HepG2 (cell line): ENCODE data around the gene ARPC1A. TPM values are rescaled to one million over a fixed set of nuclear protein-coding genes. Genes with fewer than 3 reads are reported as not detected.
"Not testable (repeated sequence)": the region's sequence is repeated elsewhere in the genome, so short reads cannot be mapped to it uniquely, and the experiment has no call there.

ENCODE experiments used
- ATAC-seq: fragments of 200-7000 bp; cut with Tn5 transposase; 3 replicates; pipeline ENCODE4 v1.9.1; 2020; ENCODE audit warnings: mild to moderate bottlenecking, moderate library complexity
- BruUV-seq: library from RNA; stranded (reverse); fragments of 400-500 nt; replicated peaks from 2 replicates; lab custom pipeline; 2021; lab: Mats Ljungman, UMichigan
- CTCF ChIA-PET: fragments of 300-600 bp; formaldehyde crosslinking; extraction: SDS; loops from one replicate; lab custom pipeline; 2021; ENCODE audit warnings: low total read pairs, inconsistent platforms, low intra/inter-chr PET ratio; lab: Yijun Ruan, JAX
- POLR2A ChIA-PET: fragments of 350-600 bp; sonication (Branson Sonifier 250); formaldehyde crosslinking; loops from one replicate; lab custom pipeline; 2020; ENCODE audit warnings: antibody characterized with exemption, inconsistent platforms; lab: Yijun Ruan, JAX
- DNase-seq: peaks from one replicate; pipeline ENCODE4 v3.0.0-alpha.2; 2015; ENCODE audit warnings: low spot score
- FAIRE-seq: peaks from 3 replicates; lab custom pipeline; 2011; peaks lifted over from hg19 to GRCh38; lab: Jason Lieb, UNC
- H2AFZ ChIP-seq: one replicate; pipeline ENCODE4 v1.6.1; 2011; ENCODE audit warnings: low read length, inconsistent platforms
- H3K27ac ChIP-seq: fragments of 300-600 bp; 3 replicates; pipeline ENCODE4 v1.8.0; 2011; ENCODE audit warnings: mixed run types, mild to moderate bottlenecking, mixed read lengths, low read length, inconsistent platforms; ENCODE audit not compliant: insufficient read depth; ENCODE audit errors: extremely low read length
- H3K27me3 ChIP-seq, 2 experiments: fragments of 200-600 bp in 1 of 2; 2 replicates in 1 of 2; 3 replicates in 1 of 2; pipeline versions ENCODE4 v1.6.0 to v1.8.0; 2011; ENCODE audit warnings: low read length in 2 of 2, mild to moderate bottlenecking in 2 of 2, moderate library complexity in 2 of 2, inconsistent platforms in 1 of 2; ENCODE audit not compliant: insufficient read depth in 2 of 2, control insufficient read depth in 1 of 2
- H3K36me3 ChIP-seq, 2 experiments: fragments of 200-600 bp in 1 of 2; replicated peaks in 1 of 2; 2 replicates in 1 of 2; 3 replicates in 1 of 2; pipeline versions ENCODE4 v1.5.1 to v1.8.0; 2011; ENCODE audit warnings: low read length in 2 of 2, inconsistent platforms in 1 of 2; ENCODE audit not compliant: insufficient read depth in 2 of 2, control insufficient read depth in 1 of 2
- H3K4me1 ChIP-seq: 2 replicates; pipeline ENCODE4 v1.5.1; 2012; ENCODE audit warnings: low read length, inconsistent platforms; ENCODE audit not compliant: insufficient read depth
- H3K4me2 ChIP-seq: 2 replicates; pipeline ENCODE4 v1.6.0; 2011; ENCODE audit warnings: low read depth, low read length, inconsistent platforms
- H3K4me3 ChIP-seq, 3 experiments: fragments of 200-600 bp in 1 of 3; sonication (generic), shearing (Covaris generic) in 1 of 3; replicated peaks in 1 of 3; 2 replicates each; pipeline ENCODE4 v1.5.1; 2011 to 2016; ENCODE audit warnings: low read length in 3 of 3, inconsistent platforms in 2 of 3, low read depth in 2 of 3, mild to moderate bottlenecking in 2 of 3, control low read depth in 1 of 3, mixed read lengths in 1 of 3; ENCODE audit not compliant: insufficient read depth in 1 of 3
- H3K79me2 ChIP-seq: one replicate; pipeline ENCODE4 v1.6.1; 2011; ENCODE audit warnings: low read length, inconsistent platforms; ENCODE audit not compliant: insufficient read depth
- H3K9ac ChIP-seq: 2 replicates; pipeline ENCODE4 v1.6.0; 2011; ENCODE audit warnings: mild to moderate bottlenecking, low read depth, low read length, inconsistent platforms; ENCODE audit not compliant: insufficient read depth
- H3K9me3 ChIP-seq: 2 replicates; pipeline ENCODE4 v1.5.1; 2012; ENCODE audit warnings: mild to moderate bottlenecking, low read length
- H4K20me1 ChIP-seq: 2 replicates; pipeline ENCODE4 v1.6.0; 2011; ENCODE audit warnings: inconsistent platforms, mild to moderate bottlenecking, low read length, moderate library complexity; ENCODE audit not compliant: insufficient read depth
- CBX5 ChIP-seq: sonication (generic); formaldehyde crosslinking; IDR thresholded peaks from 2 replicates; pipeline ENCODE4 v1.4.0; 2020; ENCODE audit warnings: missing genetic modification reagents, borderline replicate concordance
- FOSL2 ChIP-seq: sonication (generic); formaldehyde crosslinking; IDR thresholded peaks from 2 replicates; pipeline ENCODE4 v1.4.0; 2020; ENCODE audit warnings: missing genetic modification reagents
- HDAC2 ChIP-seq: sonication (generic); formaldehyde crosslinking; IDR thresholded peaks from 2 replicates; pipeline ENCODE4 v1.4.0; 2020; ENCODE audit warnings: missing genetic modification reagents
- KDM2A ChIP-seq: sonication (generic); formaldehyde crosslinking; IDR thresholded peaks from 2 replicates; pipeline ENCODE4 v1.4.0; 2020; ENCODE audit warnings: low read depth, missing genetic modification reagents, borderline replicate concordance
- KDM3A ChIP-seq: IDR thresholded peaks from 2 replicates; pipeline ENCODE4 v1.6.1; 2018; ENCODE audit warnings: low read depth, missing compliant biosample characterization
- RAD21 ChIP-seq: fragments of 450-650 bp; formaldehyde crosslinking; IDR thresholded peaks from 2 replicates; pipeline ENCODE4 v1.5.0; 2020; ENCODE audit warnings: mild to moderate bottlenecking
- STAG1 ChIP-seq: sonication (generic); formaldehyde crosslinking; IDR thresholded peaks from 2 replicates; pipeline ENCODE4 v1.4.0; 2020; ENCODE audit warnings: missing genetic modification reagents
- TBX3 ChIP-seq: fragments of 450-650 bp; IDR thresholded peaks from 2 replicates; pipeline ENCODE4 v1.6.1; 2017; ENCODE audit warnings: antibody characterized with exemption, mild to moderate bottlenecking, inconsistent platforms, borderline replicate concordance
- ZBTB38 ChIP-seq: sonication (generic); formaldehyde crosslinking; IDR thresholded peaks from 2 replicates; pipeline ENCODE4 v1.5.1; 2020; ENCODE audit warnings: mild to moderate bottlenecking, missing genetic modification reagents
- ZMYM4 ChIP-seq: sonication (generic); formaldehyde crosslinking; IDR thresholded peaks from 2 replicates; pipeline ENCODE4 v1.8.1; 2023; ENCODE audit warnings: mild to moderate bottlenecking, missing genetic modification reagents
- ZNF264 ChIP-seq: sonication (generic); formaldehyde crosslinking; IDR thresholded peaks from 2 replicates; pipeline ENCODE4 v1.4.0; 2020; ENCODE audit warnings: missing genetic modification reagents
- ZNF629 ChIP-seq: sonication (generic); formaldehyde crosslinking; conservative IDR thresholded peaks from 2 replicates; pipeline ENCODE4 v1.5.0; 2020; ENCODE audit warnings: missing genetic modification reagents
- WGBS: methylation state at CpG from one replicate; pipeline ENCODE4 v1.1.6; 2017; ENCODE audit warnings: low lambda C conversion rate; 5-methylcytosine and 5-hydroxymethylcytosine counted together
- in situ Hi-C: cut with HindIII; loops from 2 replicates; pipeline ENCODE4 v1.10.0; 2017; ENCODE audit warnings: low pct_unique_long_range_greater_than_20kb; ENCODE audit not compliant: extremely low pct_ligation_motif_present
- intact Hi-C: fragments of 100-400 bp; cut with micrococcal nuclease; formaldehyde crosslinking; loops from one replicate; pipeline ENCODE4 v1.10.0; 2022; ENCODE audit not compliant: unreplicated experiment
- polyA plus RNA-seq, 8 experiments: library from polyadenylated mRNA; depleted of rRNA in 3 of 8; stranded (reverse) in 7 of 8; unstranded in 1 of 8; fragments of >200 nt; fragmentation: Illumina TruSeq in 4 of 8; extraction: Trizol in 4 of 8; gene quantifications; 2 replicates each; pipeline versions ENCODE4 v1.2.1 to v1.2.3, GENCODE V29; 2011 to 2016; ENCODE audit warnings: low read depth in 4 of 8, missing spikeins in 1 of 8, mixed read lengths in 1 of 8; ENCODE audit not compliant: insufficient read depth in 1 of 8
- total RNA-seq, 5 experiments: library from RNA; depleted of rRNA; stranded (reverse); fragments of >200 nt; fragmentation: Illumina TruSeq; extraction: Trizol; gene quantifications; 2 replicates each; pipeline ENCODE4 v1.2.3, GENCODE V29; 2016; ENCODE audit warnings: low read depth in 1 of 5
- TF ChIP-seq, protein P1 (sequence below): sonication (generic); formaldehyde crosslinking; IDR thresholded peaks from 2 replicates; pipeline ENCODE4 v1.4.0; 2020; ENCODE audit warnings: missing genetic modification reagents

Gene ARPC1A
- total and polyA plus RNA-seq, 2 of the 13 experiments (the other 11 are each of a cell fraction or from before 2014, with no cell fraction given), result 44.3 to 88.5 TPM

DNA sequence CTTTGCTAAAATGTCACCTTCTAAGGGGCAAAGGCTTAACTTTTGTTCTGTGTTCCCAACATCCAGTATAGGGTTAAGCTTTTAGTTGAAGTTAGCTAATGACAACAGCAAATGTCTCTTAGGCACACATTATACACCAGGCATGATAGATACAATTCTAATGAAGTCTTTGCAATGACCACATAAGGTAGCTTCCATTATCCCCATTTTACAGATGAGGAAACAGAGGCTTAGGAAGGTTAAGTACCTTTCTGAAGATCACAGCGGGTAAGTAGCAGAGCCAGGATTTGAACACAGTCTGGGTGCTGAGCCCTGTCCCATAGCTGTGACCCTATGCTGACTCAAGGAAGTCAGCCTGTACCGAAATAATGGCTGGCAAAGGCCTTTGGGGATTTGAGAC, 84.9 kb downstream of the ARPC1A start:
- Histone ChIP-seq H4K20me1 (peaks cover 5% of the 10 kb centered on the region; the same call in 1 of the 2 replicates), H3K27me3 (peaks cover 0 to 4% of the 10 kb centered on the region in 2 experiments; a peak in 2 of 5 replicates), H2AFZ (no peak overlapping the region), H3K79me2 (peaks cover 48% of the 10 kb centered on the region), H3K9me3 (no peaks in the 10 kb centered on the region), H3K9ac (0 out of 2 replicates have a peak overlapping the region, but pooled peaks have one; percentile 99), H3K4me1 (peaks cover 34% of the 10 kb centered on the region), H3K27ac (no peak overlapping the region), H3K36me3 (peaks cover 7 to 44% of the 10 kb centered on the region in 2 experiments), H3K4me2 (peak overlapping the region; percentile 84), H3K4me3 (no peak overlapping the region)
- 96% methylated on average over 2 of the region's 2 CpGs for WGBS
- in situ Hi-C loops, result no loop called here
- TF ChIP-seq TBX3, result no peak
- TF ChIP-seq ZNF629, result peak; percentile 77
- intact Hi-C loops, result no loop called here
- ATAC-seq, result no peak
- ChIA-PET POLR2A (no interaction called here), CTCF (no interaction called here)
- no TSS peak for BruUV-seq
- no peak for FAIRE-seq
- DNase-seq, result no peak

DNA sequence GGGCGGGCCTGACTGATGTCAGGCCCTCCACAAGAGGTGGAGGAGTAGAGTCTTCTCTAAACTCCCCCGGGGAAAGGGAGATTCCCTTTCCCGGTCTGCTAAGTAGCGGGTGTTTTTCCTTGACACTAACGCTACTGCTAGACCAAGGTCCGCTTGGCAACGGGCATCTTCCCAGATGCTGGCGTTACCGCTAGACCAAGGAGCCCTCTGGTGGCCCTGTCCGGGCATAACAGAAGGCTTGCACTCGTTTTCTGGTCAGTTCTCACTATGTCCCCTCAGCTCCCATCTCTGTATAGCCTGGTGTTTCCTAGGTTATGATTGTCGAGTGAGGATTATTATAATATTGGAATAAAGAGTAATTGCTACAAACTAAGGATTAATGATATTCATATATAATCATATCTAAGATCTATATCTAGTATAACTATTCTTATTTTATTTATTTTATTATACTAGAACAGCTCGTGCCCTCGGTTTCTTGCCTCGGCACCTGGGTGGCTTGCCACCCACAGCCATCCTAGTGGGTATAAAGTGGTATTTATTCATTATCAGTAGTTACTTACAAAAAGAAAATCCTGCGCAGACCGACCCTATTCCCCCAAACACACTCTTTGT, 89.9 kb downstream of the ARPC1A start:
- H2AFZ ChIP-seq, DNase-seq, H3K27me3 ChIP-seq, intact Hi-C loops, H3K79me2 ChIP-seq, H3K27ac ChIP-seq, H3K9me3 ChIP-seq, H3K9ac ChIP-seq, BruUV-seq, H4K20me1 ChIP-seq, H3K4me2 ChIP-seq, H3K4me3 ChIP-seq, ATAC-seq, in situ Hi-C loops: not testable (repeated sequence)
- peak; percentile 39 for FAIRE-seq
- ChIA-PET POLR2A (interaction anchor here (1.0 kb wide), 1 partner anchor 90 kb away, joined by 3 read pairs; the partner anchor contains the start of gene ARPC1A), CTCF (interaction anchor here (2.1 kb wide), 1 partner anchor 50 kb away, joined by 14 read pairs; no protein-coding TSS in a partner anchor)
- 54% methylated on average over 15 of the region's 17 CpGs for WGBS
- Histone ChIP-seq H3K4me1 (peaks cover 17% of the 10 kb centered on the region), H3K36me3 (peaks cover 27 to 85% of the 10 kb centered on the region in 2 experiments)
- TF ChIP-seq STAG1 (CRISPR knock-in tag), result peak; percentile 78
- peak; percentile 26; the same call in 1 of the 2 replicates for TF ChIP-seq ZNF264 (CRISPR knock-in tag)
- 0 out of 2 replicates have a peak, but pooled peaks have one; percentile 9 for TF ChIP-seq FOSL2 (CRISPR knock-in tag)
- peak; percentile 54 for TF ChIP-seq RAD21 (CRISPR knock-in tag)
- TF ChIP-seq ZBTB38 (CRISPR knock-in tag), result peak; percentile 86
- peak; percentile 50; the same call in 1 of the 2 replicates for TF ChIP-seq ZMYM4 (CRISPR knock-in tag)
- TF ChIP-seq CBX5 (CRISPR knock-in tag), result 0 out of 2 replicates have a peak, but pooled peaks have one; percentile 49
- TF ChIP-seq, protein P1, sequence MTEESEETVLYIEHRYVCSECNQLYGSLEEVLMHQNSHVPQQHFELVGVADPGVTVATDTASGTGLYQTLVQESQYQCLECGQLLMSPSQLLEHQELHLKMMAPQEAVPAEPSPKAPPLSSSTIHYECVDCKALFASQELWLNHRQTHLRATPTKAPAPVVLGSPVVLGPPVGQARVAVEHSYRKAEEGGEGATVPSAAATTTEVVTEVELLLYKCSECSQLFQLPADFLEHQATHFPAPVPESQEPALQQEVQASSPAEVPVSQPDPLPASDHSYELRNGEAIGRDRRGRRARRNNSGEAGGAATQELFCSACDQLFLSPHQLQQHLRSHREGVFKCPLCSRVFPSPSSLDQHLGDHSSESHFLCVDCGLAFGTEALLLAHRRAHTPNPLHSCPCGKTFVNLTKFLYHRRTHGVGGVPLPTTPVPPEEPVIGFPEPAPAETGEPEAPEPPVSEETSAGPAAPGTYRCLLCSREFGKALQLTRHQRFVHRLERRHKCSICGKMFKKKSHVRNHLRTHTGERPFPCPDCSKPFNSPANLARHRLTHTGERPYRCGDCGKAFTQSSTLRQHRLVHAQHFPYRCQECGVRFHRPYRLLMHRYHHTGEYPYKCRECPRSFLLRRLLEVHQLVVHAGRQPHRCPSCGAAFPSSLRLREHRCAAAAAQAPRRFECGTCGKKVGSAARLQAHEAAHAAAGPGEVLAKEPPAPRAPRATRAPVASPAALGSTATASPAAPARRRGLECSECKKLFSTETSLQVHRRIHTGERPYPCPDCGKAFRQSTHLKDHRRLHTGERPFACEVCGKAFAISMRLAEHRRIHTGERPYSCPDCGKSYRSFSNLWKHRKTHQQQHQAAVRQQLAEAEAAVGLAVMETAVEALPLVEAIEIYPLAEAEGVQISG, result peak; percentile 40; the same call in 1 of the 2 replicates
- TF ChIP-seq KDM3A (CRISPR knock-in tag), result 0 out of 2 replicates have a peak, but pooled peaks have one; percentile 32
- peak; percentile 69; the same call in 1 of the 2 replicates for TF ChIP-seq KDM2A (CRISPR knock-in tag)
- TF ChIP-seq HDAC2 (CRISPR knock-in tag), result peak; percentile 27; the same call in 1 of the 2 replicates
